Omental fat pad (tissue), 4 donors: ENCODE results near the gene UGGT2. TPM values are rescaled to one million over a fixed set of nuclear protein-coding genes. Genes with fewer than 3 reads are reported as not detected.
"Not testable (repeated sequence)": the region's sequence is repeated elsewhere in the genome, so short reads cannot be mapped to it uniquely, and the experiment has no call there.

Experiments used
- ATAC-seq: fragments of 150-250 bp; one replicate; pipeline ENCODE4 v1.9.1; 2016; ENCODE audit warnings: mild to moderate bottlenecking, moderate library complexity; ENCODE audit not compliant: low FRiP score
- DNase-seq: peaks from one replicate; pipeline ENCODE4 v3.0.0-alpha.2; 2019; ENCODE audit warnings: low spot score
- total RNA-seq, 4 donors: library from RNA; depleted of rRNA; stranded (reverse); fragments of >200 nt; gene quantifications; one replicate each; pipeline ENCODE4 v1.1.0, GENCODE V29; 2016
- TF ChIP-seq, protein P1 (sequence below), 3 donors: fragments of 450-650 bp; IDR thresholded peaks; one replicate each; pipeline ENCODE4 v1.5.1; 2016 to 2017; ENCODE audit warnings: antibody characterized with exemption in 3 of 3, mild to moderate bottlenecking in 3 of 3, moderate library complexity in 2 of 3

Gene UGGT2
- total RNA-seq, 4 donors from 2014 or later = 32.6 to 86.4 (median 42.9) TPM

DNA sequence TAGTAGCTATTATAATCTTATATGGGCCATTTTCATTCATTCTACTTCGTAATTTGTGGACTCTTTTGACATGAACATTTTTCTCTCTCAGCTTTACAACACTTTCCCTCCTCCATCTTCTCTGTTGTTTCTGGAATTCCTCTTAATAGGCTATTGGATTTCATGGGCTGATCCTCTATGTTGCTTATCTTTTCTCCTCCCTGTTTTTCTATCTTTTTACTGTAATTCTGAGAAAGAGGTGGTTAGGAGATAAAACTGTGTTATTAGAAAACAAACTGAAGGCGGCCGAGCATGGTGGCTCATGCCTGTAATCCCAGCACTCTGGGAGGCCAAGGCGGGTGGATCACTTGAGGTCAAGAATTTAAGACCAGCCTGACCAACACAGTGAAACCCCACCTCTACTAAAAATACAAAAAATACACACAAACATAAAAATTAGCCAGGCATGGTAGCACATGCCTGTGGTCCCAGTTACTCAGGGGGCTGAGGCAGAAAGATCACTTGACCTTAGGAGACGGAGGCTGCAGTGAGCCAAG lies 188.1 kb downstream of the UGGT2 start:
- DNase-seq = no peak
- TF ChIP-seq, protein P1, sequence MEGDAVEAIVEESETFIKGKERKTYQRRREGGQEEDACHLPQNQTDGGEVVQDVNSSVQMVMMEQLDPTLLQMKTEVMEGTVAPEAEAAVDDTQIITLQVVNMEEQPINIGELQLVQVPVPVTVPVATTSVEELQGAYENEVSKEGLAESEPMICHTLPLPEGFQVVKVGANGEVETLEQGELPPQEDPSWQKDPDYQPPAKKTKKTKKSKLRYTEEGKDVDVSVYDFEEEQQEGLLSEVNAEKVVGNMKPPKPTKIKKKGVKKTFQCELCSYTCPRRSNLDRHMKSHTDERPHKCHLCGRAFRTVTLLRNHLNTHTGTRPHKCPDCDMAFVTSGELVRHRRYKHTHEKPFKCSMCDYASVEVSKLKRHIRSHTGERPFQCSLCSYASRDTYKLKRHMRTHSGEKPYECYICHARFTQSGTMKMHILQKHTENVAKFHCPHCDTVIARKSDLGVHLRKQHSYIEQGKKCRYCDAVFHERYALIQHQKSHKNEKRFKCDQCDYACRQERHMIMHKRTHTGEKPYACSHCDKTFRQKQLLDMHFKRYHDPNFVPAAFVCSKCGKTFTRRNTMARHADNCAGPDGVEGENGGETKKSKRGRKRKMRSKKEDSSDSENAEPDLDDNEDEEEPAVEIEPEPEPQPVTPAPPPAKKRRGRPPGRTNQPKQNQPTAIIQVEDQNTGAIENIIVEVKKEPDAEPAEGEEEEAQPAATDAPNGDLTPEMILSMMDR (IDR thresholded peaks at IDR 0.05) = no peak
- ATAC-seq = no peak

DNA sequence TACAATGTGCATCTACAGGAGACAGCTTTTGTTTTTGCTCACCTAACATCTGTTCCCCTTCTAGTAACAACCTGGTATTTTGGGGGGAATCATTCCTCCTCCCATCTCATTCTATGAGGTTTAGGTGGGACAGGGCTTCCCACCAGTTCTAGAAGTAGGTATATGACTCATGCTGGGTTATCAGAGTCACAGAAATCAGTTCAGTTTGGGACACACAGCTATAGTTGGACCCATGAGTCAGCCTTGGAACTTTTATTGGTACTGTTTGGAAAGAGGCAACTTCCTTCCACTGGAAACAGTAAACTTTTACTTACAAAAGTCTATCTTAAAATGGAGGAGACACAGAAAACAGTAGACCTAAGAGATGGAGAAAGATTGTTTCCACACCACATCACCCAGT lies 190.8 kb downstream of the UGGT2 start:
- DNase-seq (no peak), ATAC-seq (no peak)
- TF ChIP-seq, protein P1 (IDR thresholded peaks at IDR 0.05) = no peak

DNA sequence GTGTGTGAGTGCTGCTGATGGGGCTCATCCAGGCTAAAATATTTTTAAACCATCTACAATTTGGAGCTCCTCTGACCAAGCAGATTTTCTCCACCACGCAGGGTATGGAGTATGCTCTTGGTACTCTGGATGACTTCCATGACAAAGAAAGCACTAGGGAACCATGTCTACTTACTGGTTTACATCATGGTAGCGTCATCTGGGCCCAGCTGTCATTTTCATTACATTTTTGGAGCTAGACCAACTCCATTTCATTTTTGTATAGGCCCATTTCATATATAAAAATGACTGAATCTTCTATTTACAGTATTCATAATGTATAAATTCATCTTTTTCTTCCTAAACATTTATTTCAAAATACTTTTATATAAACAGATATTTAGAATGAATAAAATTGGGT lies 191.9 kb downstream of the UGGT2 start:
- no peak for DNase-seq
- TF ChIP-seq, protein P1 (IDR thresholded peaks at IDR 0.05) = no peak
- ATAC-seq = no peak

GRCh38 chr13:95858286-95859075 lies 194.7 kb downstream of the UGGT2 start:
- ATAC-seq = no peak
- DNase-seq = no peak
- TF ChIP-seq, protein P1 (IDR thresholded peaks at IDR 0.05) = no peak

- ATAC-seq, DNase-seq: not testable (repeated sequence)
Observed at GRCh38 chr13:95845656-95846055, 207.5 kb downstream of the UGGT2 start.

- ATAC-seq = no peak
- TF ChIP-seq, protein P1 (IDR thresholded peaks at IDR 0.05) = no peak
Observed at GRCh38 chr13:95842898-95843297, 210.3 kb downstream of the UGGT2 start.

DNA sequence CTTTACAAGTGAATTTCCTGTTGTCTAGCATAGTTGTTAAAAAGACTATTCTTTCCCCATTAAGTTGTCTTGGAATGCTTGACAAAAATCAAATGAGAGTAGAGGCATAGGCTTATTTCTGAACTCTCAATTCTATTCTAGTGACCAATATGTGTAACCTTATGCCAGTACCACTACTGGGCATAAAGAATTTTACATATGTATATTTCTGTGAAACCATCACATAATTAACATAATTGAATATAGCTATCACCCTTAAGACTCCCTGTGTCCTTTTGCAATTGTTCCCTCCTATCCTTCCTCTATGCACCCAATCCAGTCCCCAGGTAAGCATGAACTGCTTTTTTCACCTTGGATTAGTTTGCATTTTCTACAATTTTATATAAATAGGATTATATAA lies 211.3 kb downstream of the UGGT2 start:
- DNase-seq (no peak), ATAC-seq (no peak)
- TF ChIP-seq, protein P1 (IDR thresholded peaks at IDR 0.05) = no peak

More at GRCh38 chr13:95842898-95843297, 210.3 kb downstream of the UGGT2 start:
- no peak for DNase-seq
